Measurements from ENCODE around the gene TARS3. TPM values are rescaled to one million over a fixed set of nuclear protein-coding genes. Genes with fewer than 3 reads are reported as not detected.
A peak's percentile ranks its signal among the peaks of the same experiment; 100 is the strongest.
"Not testable (repeated sequence)": the region's sequence is repeated elsewhere in the genome, so short reads cannot be mapped to it uniquely, and the experiment has no call there.

The TARS3 gene
- total and polyA plus RNA-seq, 3 experiments from 2014 or later = 10.0 to 17.7 (median 10.7) TPM

DNA sequence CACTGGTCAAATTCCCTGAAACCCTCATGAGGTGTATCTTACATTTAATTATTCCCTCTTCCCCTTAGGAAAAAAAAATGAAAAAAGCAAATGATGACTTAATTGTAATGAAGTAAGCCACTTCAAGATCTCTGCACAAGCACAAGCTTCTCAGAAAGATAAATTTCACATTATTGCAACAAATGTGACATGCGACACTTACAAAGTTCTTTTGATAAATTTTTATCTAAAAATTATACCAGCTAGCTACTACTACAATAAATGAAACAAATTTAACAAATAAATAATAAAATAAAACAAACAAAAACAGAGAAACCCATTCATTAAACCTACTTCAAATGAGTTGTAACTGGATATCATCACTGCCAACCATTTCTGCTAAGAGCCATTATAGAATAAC lies 62.1 kb downstream of the TARS3 start:
- H3K4me1 Mint-ChIP-seq = no peaks in the 10 kb centered on the region
- POLR2A ChIA-PET = no interaction called here

DNA sequence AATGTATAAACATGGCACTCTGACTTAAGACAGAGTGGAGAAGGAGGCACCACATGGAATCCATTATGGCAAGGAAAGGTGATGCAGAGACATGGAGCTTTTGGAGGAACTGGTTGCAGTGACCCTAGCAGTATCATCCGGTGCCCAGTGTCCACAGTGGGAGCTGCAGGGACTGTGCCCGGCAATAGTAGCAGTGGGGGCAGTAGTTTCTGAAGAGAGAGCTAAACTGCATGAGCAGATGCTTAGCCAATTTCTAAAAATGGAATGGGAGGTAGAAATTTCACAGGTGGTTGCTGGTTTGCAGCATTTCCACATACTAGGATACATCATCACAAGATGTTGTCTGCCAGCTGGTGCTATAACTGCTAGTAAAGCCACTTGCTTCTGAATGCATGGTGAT lies 64.3 kb downstream of the TARS3 start:
- H3K4me3 Mint-ChIP-seq = no peak overlapping the region

More for the DNA sequence above, 62.1 kb downstream of the TARS3 start:
- CTCF ChIA-PET = no interaction called here
- Mint-ChIP-seq H3K4me3 (no peak overlapping the region), H3K27me3 (no peaks in the 10 kb centered on the region), H3K9me3 (no peaks in the 10 kb centered on the region), H3K36me3 (peaks cover 0 to 52% (median 11%) of the 10 kb centered on the region in 3 donors), H3K27ac (peak overlapping the region in 2 of 8 donors; percentile 14 to 56)
- no peak for DNase-seq
- no peaks in the 10 kb centered on the region for H3K9me3 ChIP-seq (ENCODE audit: low read length)
- no peak overlapping the region for H3K4me3 ChIP-seq (ENCODE audit: low read length)
- peaks cover 5% of the 10 kb centered on the region for H3K36me3 ChIP-seq (ENCODE audit: insufficient read depth, low read length)
- H3K4me1 ChIP-seq (ENCODE audit: insufficient read depth, low read length) = no peaks in the 10 kb centered on the region
- H3K27me3 ChIP-seq (ENCODE audit: insufficient read depth, low read length, poor library complexity, severe bottlenecking) = no peaks in the 10 kb centered on the region
- no peak overlapping the region for H3K27ac ChIP-seq (ENCODE audit: low read depth, low read length)

DNA sequence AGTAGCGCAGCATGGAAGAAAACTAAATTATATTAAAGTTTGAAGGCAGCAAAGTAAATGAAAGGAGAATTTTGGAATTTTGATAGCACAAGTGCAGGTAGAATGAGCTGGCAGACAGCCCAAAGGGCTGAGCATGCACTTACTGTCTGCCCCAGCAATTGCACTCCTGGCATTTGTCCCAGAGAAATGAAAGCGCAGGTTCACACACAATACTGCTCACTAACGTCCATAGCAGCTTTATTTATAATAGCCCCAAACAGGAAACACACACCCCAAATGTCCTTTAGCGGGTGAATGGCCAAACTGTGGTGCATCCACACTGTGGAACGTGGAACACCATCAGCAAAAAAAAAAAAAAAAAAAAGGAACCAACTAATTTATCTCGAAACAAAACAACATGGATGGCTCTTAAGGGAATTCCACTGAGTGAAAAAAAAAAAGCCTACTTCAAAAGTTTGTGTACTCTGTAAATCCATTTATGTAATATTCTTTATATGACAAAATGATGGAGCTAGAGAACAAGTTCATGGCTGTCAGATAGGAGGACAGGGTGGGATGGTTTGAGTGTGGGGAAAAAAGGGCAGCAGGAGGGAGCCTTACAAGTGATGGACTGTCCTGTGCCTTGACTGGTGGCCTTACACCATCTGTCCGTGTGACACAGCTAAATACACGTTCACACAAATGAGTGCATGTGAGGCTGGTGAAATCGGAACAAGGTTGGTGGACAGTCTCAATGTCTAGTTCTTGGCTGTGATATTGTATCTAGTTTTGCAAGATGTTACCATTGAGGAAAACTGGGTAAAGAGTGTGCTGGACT lies 66.1 kb downstream of the TARS3 start:
- no peak overlapping the region for H3K4me3 Mint-ChIP-seq
- ChIA-PET CTCF (interaction anchor here (0.8 to 2.6 kb wide), 4 partner anchors 10 to 370 kb away, joined by 3 to 10 read pairs (median 4); no protein-coding TSS in a partner anchor), POLR2A (no interaction called here)
- Histone ChIP-seq H3K9me3 (ENCODE audit: low read length) (no peaks in the 10 kb centered on the region), H3K27ac (ENCODE audit: low read depth, low read length) (no peak overlapping the region), H3K4me3 (ENCODE audit: low read length) (no peak overlapping the region), H3K27me3 (ENCODE audit: insufficient read depth, low read length, poor library complexity, severe bottlenecking) (no peaks in the 10 kb centered on the region), H3K4me1 (ENCODE audit: insufficient read depth, low read length) (peaks cover 3% of the 10 kb centered on the region), H3K36me3 (ENCODE audit: insufficient read depth, low read length) (peaks cover 15% of the 10 kb centered on the region)
- peaks cover 2 to 8% (median 5%) of the 10 kb centered on the region in 3 donors for H3K4me1 Mint-ChIP-seq
- peak overlapping the region in 3 of 8 donors; percentile 5 to 72 (median 35) for H3K27ac Mint-ChIP-seq
- no peaks in the 10 kb centered on the region for H3K9me3 Mint-ChIP-seq
- no peak for DNase-seq
- H3K27me3 Mint-ChIP-seq = no peaks in the 10 kb centered on the region
- peaks cover 0 to 56% (median 10%) of the 10 kb centered on the region in 3 donors for H3K36me3 Mint-ChIP-seq

More for the DNA sequence above, 64.3 kb downstream of the TARS3 start:
- Histone ChIP-seq H3K36me3 (ENCODE audit: insufficient read depth, low read length) (peaks cover 15% of the 10 kb centered on the region), H3K4me3 (ENCODE audit: low read length) (no peak overlapping the region), H3K4me1 (ENCODE audit: insufficient read depth, low read length) (no peaks in the 10 kb centered on the region), H3K9me3 (ENCODE audit: low read length) (no peaks in the 10 kb centered on the region), H3K27ac (ENCODE audit: low read depth, low read length) (no peak overlapping the region), H3K27me3 (ENCODE audit: insufficient read depth, low read length, poor library complexity, severe bottlenecking) (no peaks in the 10 kb centered on the region)
- H3K9me3 Mint-ChIP-seq = no peaks in the 10 kb centered on the region
- DNase-seq = no peak
- H3K36me3 Mint-ChIP-seq = peaks cover 0 to 61% (median 10%) of the 10 kb centered on the region in 3 donors
- ChIA-PET POLR2A (no interaction called here), CTCF (interaction anchor here (1.6 kb wide), 1 partner anchor 371 kb away, joined by 3 read pairs; no protein-coding TSS in a partner anchor)
- H3K27me3 Mint-ChIP-seq = no peaks in the 10 kb centered on the region
- H3K4me1 Mint-ChIP-seq = no peaks in the 10 kb centered on the region
- no peak overlapping the region for H3K27ac Mint-ChIP-seq

DNA sequence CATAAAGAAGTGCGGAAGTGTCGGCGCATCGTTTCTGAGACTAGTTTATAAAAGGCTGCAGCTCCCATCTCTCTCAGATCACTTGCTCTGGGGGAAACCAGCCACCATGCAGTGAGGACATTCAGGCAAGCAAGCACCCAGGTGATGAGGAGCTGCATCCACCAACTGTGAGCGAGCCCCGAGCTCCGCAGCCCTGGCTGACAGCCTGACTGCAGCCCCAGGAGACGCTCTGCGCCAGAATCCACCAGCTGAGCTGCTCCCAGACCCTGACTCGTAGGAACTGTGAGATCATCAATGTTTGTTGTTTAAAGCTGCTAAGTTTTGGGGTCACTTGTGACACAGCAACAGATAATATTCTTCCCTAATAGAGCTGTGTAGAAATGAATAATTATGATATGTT lies 67.1 kb downstream of the TARS3 start:
- H3K4me1 ChIP-seq (ENCODE audit: insufficient read depth, low read length) = peaks cover 8% of the 10 kb centered on the region
- Mint-ChIP-seq H3K4me1 (peaks cover 2 to 11% (median 5%) of the 10 kb centered on the region in 3 donors), H3K27me3 (no peaks in the 10 kb centered on the region), H3K4me3 (no peak overlapping the region), H3K36me3 (peaks cover 0 to 59% (median 10%) of the 10 kb centered on the region in 3 donors), H3K9me3 (no peaks in the 10 kb centered on the region), H3K27ac (no peak overlapping the region)
- no peaks in the 10 kb centered on the region for H3K27me3 ChIP-seq (ENCODE audit: insufficient read depth, low read length, poor library complexity, severe bottlenecking)
- no peak for DNase-seq
- H3K27ac ChIP-seq (ENCODE audit: low read depth, low read length) = no peak overlapping the region
- ChIA-PET POLR2A (no interaction called here), CTCF (interaction anchor here (2.6 kb wide), 1 partner anchor 11 kb away, joined by 10 read pairs; no protein-coding TSS in a partner anchor)
- H3K4me3 ChIP-seq (ENCODE audit: low read length) = no peak overlapping the region
- no peaks in the 10 kb centered on the region for H3K9me3 ChIP-seq (ENCODE audit: low read length)
- peaks cover 15% of the 10 kb centered on the region for H3K36me3 ChIP-seq (ENCODE audit: insufficient read depth, low read length)

DNA sequence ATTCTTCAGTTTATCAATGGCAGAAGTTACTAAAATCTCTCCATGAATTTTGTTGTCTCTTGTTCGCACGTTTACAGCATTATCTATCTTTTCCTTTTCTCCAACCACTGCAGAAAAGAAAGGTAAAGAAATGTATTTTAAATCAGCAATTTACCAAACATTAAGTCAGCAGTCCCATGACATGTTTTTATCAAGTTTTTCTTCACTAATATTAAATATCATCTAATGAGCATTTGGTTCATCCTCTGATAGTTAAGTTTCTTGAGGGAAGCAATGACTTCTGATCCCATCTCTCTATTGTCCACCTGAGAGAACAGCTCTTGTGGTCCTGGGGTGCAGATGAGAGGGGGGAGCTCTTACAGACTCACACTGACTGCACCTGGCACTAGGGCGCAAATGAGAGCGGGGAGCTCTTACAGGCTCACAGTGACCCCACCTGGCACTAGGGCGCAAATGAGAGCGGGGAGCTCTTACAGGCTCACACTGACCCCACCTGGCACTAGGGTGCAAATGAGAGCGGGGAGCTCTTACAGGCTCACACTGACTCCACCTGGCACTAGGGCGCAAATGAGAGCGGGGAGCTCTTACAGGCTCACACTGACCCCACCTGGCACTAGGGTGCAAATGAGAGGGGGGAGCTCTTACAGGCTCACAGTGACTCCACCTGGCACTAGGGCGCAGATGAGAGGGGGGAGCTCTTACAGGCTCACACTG lies 69.5 kb downstream of the TARS3 start:
- H3K9me3 ChIP-seq (ENCODE audit: low read length); POLR2A ChIA-PET; H3K4me3 ChIP-seq (ENCODE audit: low read length); DNase-seq; H3K27me3 ChIP-seq (ENCODE audit: insufficient read depth, low read length, poor library complexity, severe bottlenecking); H3K27me3 Mint-ChIP-seq; H3K27ac ChIP-seq (ENCODE audit: low read depth, low read length); H3K9me3 Mint-ChIP-seq: not testable (repeated sequence)
- peak overlapping the region in 6 of 7 donors; percentile 36 to 97 (median 52) for H3K4me3 Mint-ChIP-seq
- CTCF ChIA-PET = interaction anchor here (1.5 to 1.6 kb wide), 3 partner anchors 13 to 365 kb away, joined by 3 to 4 read pairs (median 3); no protein-coding TSS in a partner anchor
- H3K27ac Mint-ChIP-seq = peak overlapping the region; percentile 1 to 91 (median 76)
- peaks cover 12% of the 10 kb centered on the region for H3K36me3 ChIP-seq (ENCODE audit: insufficient read depth, low read length)
- H3K4me1 Mint-ChIP-seq = peaks cover 20 to 31% (median 25%) of the 10 kb centered on the region in 3 donors
- H3K36me3 Mint-ChIP-seq = peaks cover 0 to 49% (median 9%) of the 10 kb centered on the region in 3 donors
- H3K4me1 ChIP-seq (ENCODE audit: insufficient read depth, low read length) = peaks cover 24% of the 10 kb centered on the region

DNA sequence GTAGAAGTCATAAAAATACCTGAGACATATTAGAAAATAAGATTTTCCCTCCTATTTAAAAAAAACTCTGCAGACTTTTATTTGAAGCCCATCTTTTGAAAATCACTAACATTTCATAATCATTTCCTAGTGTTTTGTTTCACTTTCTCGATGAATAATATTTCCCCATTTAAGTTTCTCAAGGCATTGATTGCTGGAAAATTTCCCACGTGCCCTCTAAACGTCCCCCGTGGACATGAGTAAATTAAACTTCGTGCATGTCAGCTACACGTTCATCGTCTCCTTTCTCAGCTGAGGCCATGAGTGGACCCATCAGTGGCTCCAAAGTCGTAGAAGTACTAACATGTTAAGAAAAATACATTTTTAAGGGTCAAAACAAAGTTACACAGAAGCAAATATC lies 70.1 kb downstream of the TARS3 start:
- peaks cover 0 to 48% (median 9%) of the 10 kb centered on the region in 3 donors for H3K36me3 Mint-ChIP-seq
- DNase-seq = no peak
- Histone ChIP-seq H3K9me3 (ENCODE audit: low read length) (no peaks in the 10 kb centered on the region), H3K4me3 (ENCODE audit: low read length) (no peak overlapping the region), H3K4me1 (ENCODE audit: insufficient read depth, low read length) (peaks cover 31% of the 10 kb centered on the region), H3K36me3 (ENCODE audit: insufficient read depth, low read length) (peaks cover 14% of the 10 kb centered on the region), H3K27ac (ENCODE audit: low read depth, low read length) (no peak overlapping the region), H3K27me3 (ENCODE audit: insufficient read depth, low read length, poor library complexity, severe bottlenecking) (no peaks in the 10 kb centered on the region)
- POLR2A ChIA-PET = no interaction called here
- H3K27ac Mint-ChIP-seq = peak overlapping the region in 5 of 8 donors; percentile 14 to 91 (median 76)
- H3K9me3 Mint-ChIP-seq = no peaks in the 10 kb centered on the region
- H3K4me3 Mint-ChIP-seq = peak overlapping the region; percentile 8 to 97 (median 58)
- H3K4me1 Mint-ChIP-seq = peaks cover 25 to 37% (median 31%) of the 10 kb centered on the region in 3 donors
- CTCF ChIA-PET = interaction anchor here (1.2 to 1.6 kb wide), 6 partner anchors 12 to 364 kb away, joined by 3 to 5 read pairs (median 4); partner anchors contain the start of gene TARS3
- H3K27me3 Mint-ChIP-seq = no peaks in the 10 kb centered on the region

DNA sequence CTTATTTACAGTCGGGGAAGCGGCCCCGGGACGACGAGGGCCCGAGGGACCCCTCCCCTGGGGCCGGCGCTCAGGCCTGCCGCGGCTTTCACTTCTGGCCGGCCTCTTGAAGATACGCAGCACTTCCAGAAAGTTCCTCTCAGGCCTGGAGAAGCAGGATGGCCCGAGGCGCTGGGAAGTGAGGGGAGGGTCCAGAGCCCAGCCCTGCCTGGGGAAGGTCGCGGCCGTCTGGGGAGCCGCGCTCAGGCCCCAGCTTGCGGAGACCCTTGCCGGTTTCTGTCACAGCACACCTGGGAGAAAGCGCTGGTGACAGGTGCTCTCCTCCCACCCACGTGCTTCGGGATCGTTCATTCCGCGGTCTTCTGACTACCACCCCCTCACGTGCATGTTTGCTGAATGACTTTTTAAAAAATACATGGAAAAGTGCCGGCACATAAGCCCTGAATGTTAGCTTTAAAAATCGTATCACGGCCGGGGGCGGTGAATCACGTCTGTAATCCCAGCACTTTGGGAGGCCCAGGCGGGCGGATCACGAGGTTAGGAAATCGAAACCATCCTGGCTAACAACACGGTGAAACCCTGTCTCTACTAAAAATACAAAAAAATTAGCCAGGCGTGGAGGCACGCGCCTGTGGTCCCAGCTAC lies 71.4 kb downstream of the TARS3 start:
- H3K9me3 Mint-ChIP-seq = no peaks in the 10 kb centered on the region
- no peaks in the 10 kb centered on the region for H3K27me3 Mint-ChIP-seq
- peak overlapping the region; percentile 85 to 97 (median 94) for H3K4me3 Mint-ChIP-seq
- Histone ChIP-seq H3K4me1 (ENCODE audit: insufficient read depth, low read length) (peaks cover 40% of the 10 kb centered on the region), H3K4me3 (ENCODE audit: low read length) (peak overlapping the region; percentile 71), H3K27ac (ENCODE audit: low read depth, low read length) (peak overlapping the region; percentile 92), H3K36me3 (ENCODE audit: insufficient read depth, low read length) (peaks cover 25% of the 10 kb centered on the region), H3K9me3 (ENCODE audit: low read length) (no peaks in the 10 kb centered on the region), H3K27me3 (ENCODE audit: insufficient read depth, low read length, poor library complexity, severe bottlenecking) (no peaks in the 10 kb centered on the region)
- H3K4me1 Mint-ChIP-seq = peaks cover 28 to 48% (median 40%) of the 10 kb centered on the region in 3 donors
- no peak for DNase-seq
- ChIA-PET CTCF (interaction anchor here (1.2 to 2.5 kb wide), 5 partner anchors 11 to 359 kb away, joined by 3 to 22 read pairs (median 4); partner anchors contain the start of gene TARS3), POLR2A (interaction anchor here (0.6 to 1.7 kb wide), 3 partner anchors 11 to 94 kb away, joined by 4 to 7 read pairs (median 5); partner anchors contain the start of gene TARS3)
- peak overlapping the region; percentile 91 to 98 (median 96) for H3K27ac Mint-ChIP-seq
- H3K36me3 Mint-ChIP-seq = peaks cover 0 to 53% (median 10%) of the 10 kb centered on the region in 3 donors
